Neural cell (in vitro differentiated cells): ENCODE data around the gene VIT. TPM values are rescaled to one million over a fixed set of nuclear protein-coding genes. Genes with fewer than 3 reads are reported as not detected.

Experiments
- H2AFZ ChIP-seq: fragments of 200-600, 300-800 bp; sonication (generic), shearing (Covaris generic); 2 replicates; pipeline ENCODE4 v1.6.0; 2014; ENCODE audit warnings: low read depth, mild to moderate bottlenecking, antibody characterized with exemption, low read length, moderate library complexity
- H3F3A ChIP-seq: fragments of 200-600 bp; shearing (Covaris generic); 2 replicates; pipeline ENCODE4 v1.6.1; 2016; ENCODE audit warnings: mild to moderate bottlenecking, moderate library complexity, mixed read lengths, antibody characterized with exemption, low read length; ENCODE audit not compliant: insufficient read depth, poor library complexity, severe bottlenecking
- H3K27ac ChIP-seq: fragments of 200-600, 300-800 bp; sonication (generic), shearing (Covaris generic); 2 replicates; pipeline ENCODE4 v1.5.1; 2014; ENCODE audit warnings: mild to moderate bottlenecking, low read length, moderate library complexity
- H3K27me3 ChIP-seq: fragments of 300-800, 200-600 bp; sonication (generic), shearing (Covaris generic); 2 replicates; pipeline ENCODE4 v1.6.0; 2014; ENCODE audit warnings: mild to moderate bottlenecking, low read depth, low read length, moderate library complexity; ENCODE audit not compliant: insufficient read depth
- H3K36me3 ChIP-seq: fragments of 300-800, 200-600 bp; sonication (generic), shearing (Covaris generic); 2 replicates; pipeline ENCODE4 v1.5.1; 2014; ENCODE audit warnings: mild to moderate bottlenecking, antibody characterized with exemption, low read length, moderate library complexity; ENCODE audit not compliant: insufficient read depth
- H3K4me2 ChIP-seq: fragments of 300-800, 200-600 bp; sonication (generic), shearing (Covaris generic); 2 replicates; pipeline ENCODE4 v1.6.0; 2014; ENCODE audit warnings: mild to moderate bottlenecking, low read length
- H3K4me3 ChIP-seq: fragments of 300-800, 200-600 bp; sonication (generic), shearing (Covaris generic); 2 replicates; pipeline ENCODE4 v1.5.1; 2014; ENCODE audit warnings: mild to moderate bottlenecking, low read length, moderate library complexity
- H3K79me2 ChIP-seq: fragments of 200-600 bp; shearing (Covaris generic); replicated peaks from 2 replicates; pipeline ENCODE4 v1.6.0; 2014; ENCODE audit warnings: mild to moderate bottlenecking, low read length, moderate library complexity; ENCODE audit not compliant: insufficient read depth
- H3K9ac ChIP-seq: fragments of 300-800, 200-600 bp; sonication (generic), shearing (Covaris generic); 2 replicates; pipeline ENCODE4 v1.6.1; 2016; ENCODE audit warnings: mild to moderate bottlenecking, low read length, mixed read lengths
- H3K9me2 ChIP-seq: fragments of 200-600 bp; shearing (Covaris generic); 2 replicates; pipeline ENCODE4 v1.6.1; 2016; ENCODE audit warnings: mild to moderate bottlenecking, low read length, mixed read lengths; ENCODE audit not compliant: insufficient read depth
- H3K9me3 ChIP-seq: fragments of 200-600, 300-800 bp; sonication (generic), shearing (Covaris generic); 2 replicates; pipeline ENCODE4 v1.6.1; 2016; ENCODE audit warnings: mild to moderate bottlenecking, mixed run types, low read length, moderate library complexity, mixed read lengths
- H4K20me1 ChIP-seq: fragments of 200-600 bp; shearing (Covaris generic); 2 replicates; pipeline ENCODE4 v1.6.1; 2016; ENCODE audit warnings: mild to moderate bottlenecking, mixed run types; ENCODE audit not compliant: insufficient read depth
- CTCF ChIP-seq: fragments of 450-650 bp; IDR thresholded peaks from 2 replicates; pipeline ENCODE4 v1.5.1; 2014; ENCODE audit warnings: antibody characterized with exemption, mild to moderate bottlenecking, moderate library complexity; ENCODE audit not compliant: poor library complexity, severe bottlenecking
- EP300 ChIP-seq: fragments of 450-650 bp; conservative IDR thresholded peaks from 2 replicates; pipeline ENCODE4 v1.6.1; 2014; ENCODE audit warnings: antibody characterized with exemption, mild to moderate bottlenecking, moderate library complexity; ENCODE audit not compliant: poor library complexity, severe bottlenecking
- EZH2 ChIP-seq: fragments of 200-600, 300-800 bp; shearing (Covaris generic), sonication (generic); IDR thresholded peaks from 2 replicates; pipeline ENCODE4 v1.6.1; 2014; ENCODE audit warnings: antibody characterized with exemption, low read length, borderline replicate concordance, mild to moderate bottlenecking; ENCODE audit not compliant: insufficient read depth, poor library complexity, severe bottlenecking
- MXI1 ChIP-seq: fragments of 450-650 bp; conservative IDR thresholded peaks from 2 replicates; pipeline ENCODE4 v1.6.1; 2014; ENCODE audit warnings: antibody characterized with exemption, mild to moderate bottlenecking; ENCODE audit not compliant: poor library complexity, severe bottlenecking
- POLR2AphosphoS5 ChIP-seq: IDR thresholded peaks from 2 replicates; pipeline ENCODE4 v1.6.1; 2012
- RAD21 ChIP-seq: fragments of 450-650 bp; conservative IDR thresholded peaks from 2 replicates; pipeline ENCODE4 v1.6.1; 2014; ENCODE audit warnings: antibody characterized with exemption, mild to moderate bottlenecking, moderate library complexity
- REST ChIP-seq: IDR thresholded peaks from 2 replicates; pipeline ENCODE4 v1.6.1; 2012; ENCODE audit warnings: borderline replicate concordance
- SMC3 ChIP-seq: fragments of 450-650 bp; conservative IDR thresholded peaks from 2 replicates; pipeline ENCODE4 v1.6.1; 2014; ENCODE audit warnings: antibody characterized with exemption, mild to moderate bottlenecking, moderate library complexity; ENCODE audit not compliant: poor library complexity
- TAF1 ChIP-seq: IDR thresholded peaks from 2 replicates; pipeline ENCODE4 v1.6.1; 2012; ENCODE audit warnings: low read depth
- polyA plus RNA-seq: library from polyadenylated mRNA; depleted of rRNA; stranded (reverse); fragments of >200 nt; gene quantifications from 2 replicates; pipeline ENCODE4 v1.2.3, GENCODE V29; 2014

The VIT gene
- polyA plus RNA-seq, 1 donor from 2014 or later, result not detected

GRCh38 chr2:36809069-36809445 lies 112.5 kb downstream of the VIT start:
- H3K9ac ChIP-seq, result no peak overlapping the region
- no peaks in the 10 kb centered on the region for H3F3A ChIP-seq
- no peaks in the 10 kb centered on the region for H3K9me3 ChIP-seq
- H3K9me2 ChIP-seq, result no peaks in the 10 kb centered on the region
- no peaks in the 10 kb centered on the region for H3K79me2 ChIP-seq
- H3K4me3 ChIP-seq, result no peak overlapping the region
- TF ChIP-seq POLR2AphosphoS5 (no peak), EZH2 (no peak), RAD21 (no peak), TAF1 (no peak), REST (no peak), CTCF (no peak), MXI1 (no peak)
- no peak overlapping the region for H2AFZ ChIP-seq
- H3K4me2 ChIP-seq, result no peak overlapping the region
- H4K20me1 ChIP-seq, result no peaks in the 10 kb centered on the region
- no peaks in the 10 kb centered on the region for H3K27me3 ChIP-seq
- no peaks in the 10 kb centered on the region for H3K36me3 ChIP-seq
- no peak overlapping the region for H3K27ac ChIP-seq

GRCh38 chr2:36811071-36811470 lies 114.6 kb downstream of the VIT start:
- no peak overlapping the region for H3K4me3 ChIP-seq
- H3K36me3 ChIP-seq, result no peaks in the 10 kb centered on the region
- H3K9me2 ChIP-seq, result no peaks in the 10 kb centered on the region
- no peak overlapping the region for H2AFZ ChIP-seq
- TF ChIP-seq CTCF, result no peak
- no peak for TF ChIP-seq MXI1
- TF ChIP-seq REST, result no peak
- no peak for TF ChIP-seq TAF1
- no peak for TF ChIP-seq POLR2AphosphoS5
- TF ChIP-seq RAD21, result no peak
- no peak for TF ChIP-seq SMC3
- TF ChIP-seq EZH2, result no peak
- no peak for TF ChIP-seq EP300
- no peaks in the 10 kb centered on the region for H3F3A ChIP-seq
- no peak overlapping the region for H3K27ac ChIP-seq
- H4K20me1 ChIP-seq, result no peaks in the 10 kb centered on the region
- no peak overlapping the region for H3K9ac ChIP-seq
- no peak overlapping the region for H3K4me2 ChIP-seq
- H3K79me2 ChIP-seq, result no peaks in the 10 kb centered on the region
- no peaks in the 10 kb centered on the region for H3K9me3 ChIP-seq
- H3K27me3 ChIP-seq, result no peaks in the 10 kb centered on the region
